Choroid plexus epithelial cell (primary cell): ENCODE measurements around the gene LAYN.
A peak's percentile ranks its signal among the peaks of the same experiment; 100 is the strongest.

ENCODE experiments used
- DNase-seq: peaks from one replicate; pipeline ENCODE4 v3.0.0-alpha.2; 2010; ENCODE audit warnings: low read depth
- H3K4me3 ChIP-seq: 2 replicates; pipeline ENCODE4 v1.5.1; 2011; ENCODE audit warnings: low read depth, mild to moderate bottlenecking, control low read depth, low read length, moderate library complexity
- TF ChIP-seq, protein P1 (sequence below): conservative IDR thresholded peaks from 2 replicates; pipeline ENCODE4 v1.5.1; 2011; ENCODE audit warnings: low read depth, mild to moderate bottlenecking, control low read depth, inconsistent platforms, low read length, moderate library complexity

Gene LAYN

DNA sequence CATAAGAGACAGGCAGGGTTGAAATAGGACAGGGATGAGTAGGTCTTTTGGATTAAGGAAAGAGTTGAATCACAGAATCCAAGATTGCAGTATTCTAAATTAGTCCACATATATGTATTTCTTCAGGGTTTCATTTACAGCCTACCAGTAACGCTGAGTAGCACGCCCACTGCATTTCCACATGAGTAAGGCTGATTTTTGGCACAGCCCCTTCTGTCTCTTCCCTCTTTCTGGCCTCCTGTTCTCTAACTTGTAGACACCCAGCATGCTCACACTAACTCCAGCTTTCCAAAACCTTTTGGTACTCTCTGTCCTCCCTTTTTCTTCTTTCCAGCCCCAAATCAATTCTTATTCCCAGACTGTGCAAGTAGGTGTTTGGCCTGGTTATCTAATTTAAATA lies 58.0 kb downstream of the LAYN start:
- TF ChIP-seq, protein P1, sequence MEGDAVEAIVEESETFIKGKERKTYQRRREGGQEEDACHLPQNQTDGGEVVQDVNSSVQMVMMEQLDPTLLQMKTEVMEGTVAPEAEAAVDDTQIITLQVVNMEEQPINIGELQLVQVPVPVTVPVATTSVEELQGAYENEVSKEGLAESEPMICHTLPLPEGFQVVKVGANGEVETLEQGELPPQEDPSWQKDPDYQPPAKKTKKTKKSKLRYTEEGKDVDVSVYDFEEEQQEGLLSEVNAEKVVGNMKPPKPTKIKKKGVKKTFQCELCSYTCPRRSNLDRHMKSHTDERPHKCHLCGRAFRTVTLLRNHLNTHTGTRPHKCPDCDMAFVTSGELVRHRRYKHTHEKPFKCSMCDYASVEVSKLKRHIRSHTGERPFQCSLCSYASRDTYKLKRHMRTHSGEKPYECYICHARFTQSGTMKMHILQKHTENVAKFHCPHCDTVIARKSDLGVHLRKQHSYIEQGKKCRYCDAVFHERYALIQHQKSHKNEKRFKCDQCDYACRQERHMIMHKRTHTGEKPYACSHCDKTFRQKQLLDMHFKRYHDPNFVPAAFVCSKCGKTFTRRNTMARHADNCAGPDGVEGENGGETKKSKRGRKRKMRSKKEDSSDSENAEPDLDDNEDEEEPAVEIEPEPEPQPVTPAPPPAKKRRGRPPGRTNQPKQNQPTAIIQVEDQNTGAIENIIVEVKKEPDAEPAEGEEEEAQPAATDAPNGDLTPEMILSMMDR = no peak
- peak; percentile 74 for DNase-seq
- no peak overlapping the region for H3K4me3 ChIP-seq

DNA sequence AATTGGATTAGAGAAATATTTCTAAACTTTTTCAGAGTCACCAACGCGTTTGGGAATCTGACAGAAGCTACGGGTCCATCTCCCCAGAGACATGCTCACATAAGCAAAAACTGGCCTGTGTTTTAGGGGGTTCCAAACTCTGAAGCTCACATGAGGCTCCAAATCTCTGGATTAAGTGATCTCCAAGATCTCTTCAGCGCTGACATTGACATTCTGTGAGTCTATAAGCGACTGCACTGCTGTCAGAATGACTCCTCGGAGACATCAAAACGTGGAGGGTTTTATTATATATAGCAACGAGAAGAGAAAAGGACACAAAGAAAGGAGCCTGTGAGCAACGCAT lies 61.1 kb downstream of the LAYN start:
- peak overlapping the region; percentile 96 for H3K4me3 ChIP-seq
- TF ChIP-seq, protein P1 = no peak
- no peak for DNase-seq

DNA sequence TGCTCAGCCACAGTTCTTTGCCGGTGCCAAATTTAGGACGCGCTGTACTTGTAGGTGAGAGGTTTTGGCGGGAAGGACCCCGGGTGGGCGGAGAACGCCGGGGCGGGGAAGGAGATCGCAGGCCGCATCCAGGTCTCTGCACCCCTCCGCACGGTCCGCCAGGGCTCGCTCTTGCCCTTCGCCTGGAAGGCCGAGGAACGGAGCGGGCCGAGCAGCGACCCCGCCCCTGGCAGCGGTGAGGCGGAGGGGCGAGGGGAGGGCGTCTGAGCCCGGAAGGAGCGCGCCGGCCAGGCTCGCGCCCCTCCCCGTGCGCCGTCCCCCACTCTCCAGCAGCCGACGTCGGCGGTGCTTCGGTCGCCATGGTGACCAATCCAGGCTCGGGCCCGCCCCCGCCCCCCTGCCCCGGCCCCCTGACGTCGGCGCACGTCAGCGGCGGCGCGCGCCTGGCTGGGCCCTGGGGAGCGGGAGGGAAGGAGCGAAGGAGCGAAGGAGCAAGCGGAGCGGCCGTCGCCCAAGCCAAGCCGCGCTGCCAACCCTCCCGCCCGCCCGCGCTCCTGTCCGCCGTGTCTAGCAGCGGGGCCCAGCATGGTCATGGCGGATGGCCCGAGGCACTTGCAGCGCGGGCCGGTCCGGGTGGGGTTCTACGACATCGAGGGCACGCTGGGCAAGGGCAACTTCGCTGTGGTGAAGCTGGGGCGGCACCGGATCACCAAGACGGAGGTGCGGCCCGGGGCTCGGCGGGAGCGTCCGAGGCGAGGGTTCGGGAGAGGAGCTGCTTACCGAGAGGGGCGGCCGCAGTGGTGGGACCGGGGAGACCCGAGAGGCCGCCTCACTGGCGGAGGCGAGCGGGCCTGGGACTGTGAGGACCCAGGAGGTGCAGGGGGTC lies 61.7 kb downstream of the LAYN start, which contains the start of gene SIK2:
Gene SIK2, plus strand, starts transcription at position 471 of the 886 bp plus-strand sequence. Its CDS starts 115 bp downstream, at position 586.
- DNase-seq = peak; percentile 97
- TF ChIP-seq, protein P1 = peak; percentile 78
- H3K4me3 ChIP-seq = peak within 1 kb of the TSS; percentile 96

DNA sequence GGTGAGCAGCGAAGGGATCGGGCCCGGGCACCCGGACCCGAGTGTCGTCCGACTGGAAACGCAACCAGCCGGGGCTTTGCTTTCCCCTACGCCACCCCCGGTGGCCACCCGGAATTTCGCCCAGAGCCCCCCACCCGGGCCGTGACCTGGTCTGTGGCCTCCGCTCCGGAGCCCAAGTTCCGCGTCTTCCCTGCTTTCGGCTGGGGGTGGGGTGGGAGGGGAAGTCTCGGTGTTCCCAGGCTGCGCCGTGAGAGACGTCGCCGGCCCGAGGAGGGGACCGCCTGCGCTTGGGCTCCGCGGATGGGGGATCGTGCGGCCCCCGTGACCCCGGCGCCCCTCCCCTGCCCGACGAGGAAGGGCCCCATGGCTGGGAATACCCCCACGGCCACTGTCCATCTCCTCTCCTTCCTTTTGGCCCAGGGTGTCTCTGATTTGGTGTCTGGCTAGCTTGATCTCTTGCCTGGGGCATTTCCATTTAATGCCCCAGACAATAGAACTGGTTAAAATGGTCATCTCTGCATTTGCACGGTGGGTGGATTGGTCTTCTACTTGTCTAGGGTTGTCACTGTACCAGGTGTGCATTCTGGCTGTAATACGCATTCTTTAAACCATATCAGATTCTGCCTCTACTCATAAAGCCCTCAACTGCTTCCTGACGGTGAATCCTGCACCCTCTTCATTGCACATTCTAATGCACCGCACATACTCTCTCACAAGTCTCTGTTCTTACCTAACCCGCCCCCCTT lies 62.5 kb downstream of the LAYN start:
- peak; percentile 71 for DNase-seq
- TF ChIP-seq, protein P1 = no peak
- H3K4me3 ChIP-seq = peak overlapping the region; percentile 96

DNA sequence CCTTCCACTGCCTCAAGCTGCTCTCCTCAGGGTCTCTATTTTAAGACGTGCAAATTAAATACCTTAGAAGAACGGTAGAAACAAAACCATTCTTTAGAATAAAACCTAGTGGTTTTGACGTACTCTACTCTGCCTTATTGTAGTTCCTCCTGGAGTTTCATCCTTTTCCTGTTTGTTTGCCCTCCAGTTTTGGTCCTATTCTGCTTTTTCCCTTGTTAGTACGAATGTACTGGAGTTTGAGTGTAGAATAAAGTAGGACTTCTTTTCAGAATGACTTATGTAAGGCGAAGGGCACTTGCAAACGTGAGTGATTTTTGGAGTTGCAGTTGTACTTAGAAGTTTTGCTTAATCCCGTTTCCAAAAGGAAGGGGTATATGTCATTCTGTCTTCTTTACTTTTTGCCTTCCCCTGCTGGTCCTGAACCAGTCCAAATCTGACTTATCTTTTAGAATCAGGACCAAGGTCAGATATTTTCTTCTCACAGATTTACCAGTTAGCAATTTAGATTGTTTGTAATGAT lies 63.2 kb downstream of the LAYN start:
- peak overlapping the region; percentile 96 for H3K4me3 ChIP-seq
- peak; percentile 42 for DNase-seq
- TF ChIP-seq, protein P1 = no peak

DNA sequence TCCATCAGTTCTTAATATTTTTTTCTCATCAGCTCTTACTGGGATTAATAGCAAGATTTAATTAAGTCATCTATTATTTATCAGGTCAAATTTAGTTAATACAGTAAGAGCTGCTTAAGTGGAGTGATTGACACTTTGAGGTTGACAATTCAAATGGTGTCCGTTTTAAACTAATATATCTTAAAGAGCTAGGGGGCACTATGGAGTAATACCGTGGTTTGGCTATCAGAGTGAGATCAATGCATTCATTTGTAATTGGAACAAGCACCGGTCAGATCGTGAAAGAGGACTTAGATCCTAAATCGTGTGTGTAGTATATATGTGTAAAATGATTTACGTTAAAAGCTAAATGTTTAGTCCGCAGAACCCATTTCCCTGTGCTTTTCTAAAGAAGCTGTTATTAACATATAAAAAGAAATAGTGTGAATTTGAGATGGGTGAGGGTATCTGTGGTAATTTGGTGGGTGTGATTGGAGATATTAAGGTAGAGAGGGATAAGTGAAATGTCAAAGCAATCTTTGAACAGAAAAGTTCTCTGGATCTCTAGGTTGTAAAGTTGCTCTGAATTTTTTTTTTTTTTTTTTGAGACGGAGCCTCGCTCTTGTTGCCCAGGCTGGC lies 64.0 kb downstream of the LAYN start:
- peak; percentile 68 for DNase-seq
- peak overlapping the region; percentile 96 for H3K4me3 ChIP-seq
- TF ChIP-seq, protein P1 = peak; percentile 59
